Uterus (tissue), 2 donors: ENCODE measurements around the gene FAM114A1.

Experiments
- CTCF ChIP-seq, 4 experiments: fragments of 200-600 bp in 2 of 4; fragments of 450-650 bp in 2 of 4; sonication (generic) in 2 of 4; IDR thresholded peaks; one replicate each; pipeline ENCODE4 v1.5.1; 2016 to 2019; ENCODE audit warnings: antibody characterized with exemption in 4 of 4, mild to moderate bottlenecking in 2 of 4, moderate library complexity in 1 of 4
- POLR2A ChIP-seq, 2 donors: fragments of 450-650 bp; IDR thresholded peaks; one replicate each; pipeline ENCODE4 v1.6.1; 2016; ENCODE audit warnings: antibody characterized with exemption in 2 of 2, mild to moderate bottlenecking in 1 of 2, moderate library complexity in 1 of 2

GRCh38 chr4:38832206-38832605, 35.4 kb upstream of the FAM114A1 start:
- no peak for TF ChIP-seq CTCF (IDR thresholded peaks at IDR 0.05)
- TF ChIP-seq POLR2A (IDR thresholded peaks at IDR 0.05): no peak
